GM12875 (cell line): ENCODE results near the gene RPS6KA5.
"Not testable (repeated sequence)": the region's sequence is repeated elsewhere in the genome, so short reads cannot be mapped to it uniquely, and the experiment has no call there.

Experiments used
- H3K4me3 ChIP-seq: one replicate; pipeline ENCODE4 v1.5.1; 2011; ENCODE audit warnings: low read depth, low read length, control low read depth
- TF ChIP-seq, protein P1 (sequence below): IDR thresholded peaks from 2 replicates; pipeline ENCODE4 v1.5.1; 2011; ENCODE audit warnings: low read depth, mild to moderate bottlenecking, control low read depth, inconsistent platforms, low read length, moderate library complexity, borderline replicate concordance; ENCODE audit not compliant: insufficient read depth

The RPS6KA5 gene

GRCh38 chr14:90857866-90858265 lies 202.6 kb downstream of the RPS6KA5 start:
- H3K4me3 ChIP-seq = no peak overlapping the region
- TF ChIP-seq, protein P1, sequence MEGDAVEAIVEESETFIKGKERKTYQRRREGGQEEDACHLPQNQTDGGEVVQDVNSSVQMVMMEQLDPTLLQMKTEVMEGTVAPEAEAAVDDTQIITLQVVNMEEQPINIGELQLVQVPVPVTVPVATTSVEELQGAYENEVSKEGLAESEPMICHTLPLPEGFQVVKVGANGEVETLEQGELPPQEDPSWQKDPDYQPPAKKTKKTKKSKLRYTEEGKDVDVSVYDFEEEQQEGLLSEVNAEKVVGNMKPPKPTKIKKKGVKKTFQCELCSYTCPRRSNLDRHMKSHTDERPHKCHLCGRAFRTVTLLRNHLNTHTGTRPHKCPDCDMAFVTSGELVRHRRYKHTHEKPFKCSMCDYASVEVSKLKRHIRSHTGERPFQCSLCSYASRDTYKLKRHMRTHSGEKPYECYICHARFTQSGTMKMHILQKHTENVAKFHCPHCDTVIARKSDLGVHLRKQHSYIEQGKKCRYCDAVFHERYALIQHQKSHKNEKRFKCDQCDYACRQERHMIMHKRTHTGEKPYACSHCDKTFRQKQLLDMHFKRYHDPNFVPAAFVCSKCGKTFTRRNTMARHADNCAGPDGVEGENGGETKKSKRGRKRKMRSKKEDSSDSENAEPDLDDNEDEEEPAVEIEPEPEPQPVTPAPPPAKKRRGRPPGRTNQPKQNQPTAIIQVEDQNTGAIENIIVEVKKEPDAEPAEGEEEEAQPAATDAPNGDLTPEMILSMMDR = no peak

DNA sequence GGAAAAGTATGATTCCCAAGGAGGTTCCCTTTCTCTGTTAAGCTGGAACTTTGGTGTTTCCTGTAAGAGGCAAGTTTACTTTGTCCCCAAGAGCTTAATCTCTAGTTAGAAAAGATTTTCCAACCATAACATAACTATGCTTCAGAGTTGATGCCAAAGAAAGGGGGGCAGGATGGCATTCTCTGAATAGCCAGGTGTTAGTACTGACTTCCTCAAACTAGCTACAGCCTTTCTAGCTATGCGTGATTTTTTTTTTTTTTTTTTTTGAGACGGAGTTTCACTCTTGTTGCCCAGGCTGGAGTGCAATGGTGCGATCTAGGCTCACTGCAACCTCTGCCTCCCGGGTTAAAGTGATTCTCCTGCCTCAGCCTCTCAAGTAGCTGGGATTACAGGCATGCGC lies 204.3 kb downstream of the RPS6KA5 start:
- H3K4me3 ChIP-seq = not testable (repeated sequence)

DNA sequence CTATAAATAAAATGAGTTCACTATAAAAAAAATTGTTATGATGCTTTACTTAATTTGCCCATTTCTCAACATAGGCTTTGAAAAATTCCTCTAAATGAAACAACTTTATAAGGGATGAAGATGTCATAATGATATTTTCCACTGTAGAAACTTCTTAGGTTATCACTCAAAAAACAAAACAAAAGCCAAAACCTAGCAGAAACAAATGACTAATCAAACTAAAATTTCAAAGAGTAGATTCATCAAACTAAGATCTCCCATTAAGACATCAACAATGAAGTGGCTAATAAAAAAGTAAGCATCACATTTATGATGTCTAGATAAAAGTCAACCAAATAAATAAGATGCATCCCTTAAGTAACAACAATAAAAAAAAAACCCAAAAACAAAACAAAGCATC lies 207.3 kb downstream of the RPS6KA5 start:
- H3K4me3 ChIP-seq = no peak overlapping the region
- TF ChIP-seq, protein P1 = no peak

DNA sequence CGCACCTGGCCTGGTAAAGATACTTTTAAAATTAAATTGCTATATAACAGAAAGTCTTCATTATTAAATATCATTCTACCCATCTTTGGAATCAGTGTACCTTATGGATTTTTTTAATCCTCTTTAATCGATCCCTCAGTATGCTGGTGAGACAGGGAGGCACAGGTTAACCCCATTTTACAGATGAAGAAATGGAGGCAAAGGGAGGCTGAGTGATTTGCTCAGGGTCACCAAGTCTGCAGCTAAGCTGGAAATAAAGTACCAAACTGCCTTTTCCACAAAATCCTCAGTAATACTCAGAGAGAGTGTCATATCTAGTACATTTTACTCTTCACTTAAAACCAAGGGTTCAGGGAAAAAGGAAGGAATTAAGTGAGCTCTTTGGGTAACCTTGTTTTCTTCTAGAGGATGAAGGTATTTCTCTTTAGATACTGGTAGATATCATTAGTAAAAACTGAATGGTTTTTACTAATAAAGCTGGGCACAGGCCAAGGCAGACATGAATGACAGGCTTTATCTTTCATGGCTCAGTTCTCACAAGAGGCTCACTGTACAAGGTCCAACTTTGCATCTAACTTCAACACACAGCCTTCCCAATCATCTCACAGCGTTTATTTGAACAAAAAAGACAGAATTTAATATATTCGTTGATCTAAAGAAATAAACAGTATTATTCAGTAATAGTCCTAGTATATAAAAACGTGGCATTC lies 209.0 kb downstream of the RPS6KA5 start:
- TF ChIP-seq, protein P1 = no peak
- no peak overlapping the region for H3K4me3 ChIP-seq

DNA sequence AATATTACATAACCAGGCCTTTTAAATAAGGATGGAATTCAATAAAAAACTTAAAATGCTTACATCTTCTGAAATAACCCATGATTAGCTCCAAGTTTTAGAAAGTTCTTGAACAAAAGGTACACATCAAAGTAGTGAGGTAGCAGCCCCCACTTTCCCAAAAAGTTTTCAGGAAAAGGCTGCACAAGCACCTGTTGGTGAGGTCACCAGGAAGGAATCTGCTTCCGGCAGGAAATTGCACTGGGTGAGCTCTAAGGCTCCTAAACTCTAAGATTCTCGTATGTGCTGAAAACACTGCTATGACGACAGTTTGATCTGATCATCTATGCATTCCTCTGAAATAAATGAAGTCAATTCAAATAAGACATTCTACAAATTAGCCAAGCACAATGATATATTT lies 210.0 kb downstream of the RPS6KA5 start:
- H3K4me3 ChIP-seq = no peak overlapping the region
- TF ChIP-seq, protein P1 = no peak

- no peak overlapping the region for H3K4me3 ChIP-seq
- TF ChIP-seq, protein P1 = no peak
Measured at GRCh38 chr14:90849787-90850444, 210.5 kb downstream of the RPS6KA5 start.

GRCh38 chr14:90848944-90849731 lies 211.3 kb downstream of the RPS6KA5 start:
- no peak overlapping the region for H3K4me3 ChIP-seq
- TF ChIP-seq, protein P1 = no peak
